ENCODE data around the gene KRTAP5-3. TPM values are rescaled to one million over a fixed set of nuclear protein-coding genes. Genes with fewer than 3 reads are reported as not detected.

The KRTAP5-3 gene
- total and polyA plus RNA-seq, 9 of the 15 experiments (the other 6 are each of a cell fraction or from before 2014, with no cell fraction given), result not detected

GRCh38 chr11:1625541-1625940, 17.3 kb upstream of the KRTAP5-3 start:
- POLR2A ChIA-PET, result no interaction called here
- in situ Hi-C loops (cut with MboI), result loop anchor here (5.0 kb wide), 1 partner anchor 33 kb away; no protein-coding TSS in a partner anchor
- DNase-seq (ENCODE audit: extremely low read depth in 1 of 4, low spot score in 3 of 4) (no peak), FAIRE-seq (no peak), ATAC-seq (no peak)
- Histone ChIP-seq H3K36me3 (ENCODE audit: control insufficient read depth, insufficient read depth, low read length) (no peaks in the 10 kb centered on the region), H3K4me3 (no peak overlapping the region), H3K9me1 (ENCODE audit: control insufficient read depth, insufficient read depth, low read length) (peaks cover 4% of the 10 kb centered on the region), H3K9ac (ENCODE audit: insufficient read depth in 1 of 2, low read depth in 2 of 2, low read length in 2 of 2) (no peak overlapping the region), H2AFZ (ENCODE audit: low read depth, low read length) (no peak overlapping the region), H3K4me2 (ENCODE audit: insufficient read depth, low read length) (no peak overlapping the region), H3K79me2 (ENCODE audit: control insufficient read depth, insufficient read depth, low read length) (no peaks in the 10 kb centered on the region), H3K4me1 (replicated peaks in 1 of 2; ENCODE audit: control insufficient read depth in 2 of 2, insufficient read depth in 2 of 2, low read length in 2 of 2) (peaks cover 0 to 5% of the 10 kb centered on the region in 2 experiments; a peak in 1 of 5 replicates), H3K27me3 (ENCODE audit: control insufficient read depth in 2 of 2, insufficient read depth in 2 of 2, low read length in 2 of 2) (peaks cover 25 to 64% of the 10 kb centered on the region in 2 experiments), H4K20me1 (replicated peaks; ENCODE audit: control insufficient read depth, insufficient read depth, low read length) (peaks cover under 1% of the 10 kb centered on the region; the same call in 1 of the 2 replicates), H3K27ac (ENCODE audit: extremely low read depth, low read depth, low read length) (no peak overlapping the region), H3K9me3 (replicated peaks; ENCODE audit: control insufficient read depth, insufficient read depth, low read depth, low read length) (no peaks in the 10 kb centered on the region)
- CTCF ChIA-PET (ENCODE audit: low intra/inter-chr PET ratio), result no interaction called here
- WGBS (ENCODE audit: insufficient coverage, low coverage, missing lambda C conversion rate), result 0% methylated on average over 13 of the region's 13 CpGs
- no TSS peak for BruUV-seq (replicated peaks)
- intact Hi-C loops (cut with micrococcal nuclease), result no loop called here
- TF ChIP-seq, protein P1, sequence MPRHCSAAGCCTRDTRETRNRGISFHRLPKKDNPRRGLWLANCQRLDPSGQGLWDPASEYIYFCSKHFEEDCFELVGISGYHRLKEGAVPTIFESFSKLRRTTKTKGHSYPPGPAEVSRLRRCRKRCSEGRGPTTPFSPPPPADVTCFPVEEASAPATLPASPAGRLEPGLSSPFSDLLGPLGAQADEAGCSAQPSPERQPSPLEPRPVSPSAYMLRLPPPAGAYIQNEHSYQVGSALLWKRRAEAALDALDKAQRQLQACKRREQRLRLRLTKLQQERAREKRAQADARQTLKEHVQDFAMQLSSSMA (CRISPR knock-in tag; IDR thresholded peaks at IDR 0.05), result no peak

DNA sequence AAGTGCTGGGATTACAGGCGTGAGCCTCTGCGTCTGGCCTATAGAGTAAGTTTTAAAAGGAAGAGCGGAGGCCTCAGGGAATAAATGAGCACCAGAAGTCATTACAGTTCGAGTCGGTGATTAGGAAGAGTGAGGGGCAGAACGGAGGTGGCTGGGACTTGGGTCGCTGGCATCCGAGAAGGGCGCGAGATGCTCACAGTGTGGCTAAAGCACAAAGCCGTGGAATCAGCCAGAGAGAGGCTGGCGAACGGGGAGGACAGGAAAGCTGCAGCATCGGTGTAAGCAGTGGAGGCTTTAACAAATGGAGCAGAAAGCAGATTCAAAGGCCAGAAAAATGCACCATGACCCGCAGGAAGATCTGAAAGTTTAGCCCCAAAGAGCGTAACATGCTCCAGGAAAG, 16.4 kb upstream of the KRTAP5-3 start:
- H3K27me3 ChIP-seq (ENCODE audit: control insufficient read depth in 2 of 2, insufficient read depth in 2 of 2, low read length in 2 of 2), result peaks cover 25 to 62% of the 10 kb centered on the region in 2 experiments

More for the DNA sequence above, 16.4 kb upstream of the KRTAP5-3 start:
- no peaks in the 10 kb centered on the region for H3K9me3 ChIP-seq (replicated peaks; ENCODE audit: control insufficient read depth, insufficient read depth, low read depth, low read length)
- H3K9me1 ChIP-seq (ENCODE audit: control insufficient read depth, insufficient read depth, low read length), result peaks cover 4% of the 10 kb centered on the region
- in situ Hi-C loops (cut with MboI) (loop anchor here (5.0 kb wide), 1 partner anchor 32 kb away; no protein-coding TSS in a partner anchor), intact Hi-C loops (cut with micrococcal nuclease) (no loop called here)
- WGBS (ENCODE audit: insufficient coverage, low coverage, missing lambda C conversion rate), result under 1% methylated on average over 16 of the region's 16 CpGs
- no peak overlapping the region for H3K9ac ChIP-seq (ENCODE audit: insufficient read depth in 1 of 2, low read depth in 2 of 2, low read length in 2 of 2)
- FAIRE-seq (no peak), DNase-seq (ENCODE audit: extremely low read depth in 1 of 4, low spot score in 3 of 4) (no peak), ATAC-seq (no peak)
- no peak overlapping the region for H3K4me3 ChIP-seq
- H2AFZ ChIP-seq (ENCODE audit: low read depth, low read length), result no peak overlapping the region
- no peaks in the 10 kb centered on the region; the same call in 1 of the 2 replicates for H4K20me1 ChIP-seq (replicated peaks; ENCODE audit: control insufficient read depth, insufficient read depth, low read length)
- no peak overlapping the region for H3K27ac ChIP-seq (ENCODE audit: extremely low read depth, low read depth, low read length)
- no peaks in the 10 kb centered on the region for H3K36me3 ChIP-seq (ENCODE audit: control insufficient read depth, insufficient read depth, low read length)
- H3K79me2 ChIP-seq (ENCODE audit: control insufficient read depth, insufficient read depth, low read length), result no peaks in the 10 kb centered on the region
- BruUV-seq (replicated peaks), result no TSS peak
- peaks cover 0 to 5% of the 10 kb centered on the region in 2 experiments; a peak in 1 of 5 replicates for H3K4me1 ChIP-seq (replicated peaks in 1 of 2; ENCODE audit: control insufficient read depth in 2 of 2, insufficient read depth in 2 of 2, low read length in 2 of 2)
- H3K4me2 ChIP-seq (ENCODE audit: insufficient read depth, low read length), result no peak overlapping the region
- TF ChIP-seq RBBP5 (IDR thresholded peaks at IDR 0.05; ENCODE audit: borderline replicate concordance, insufficient read depth, low read length, poor library complexity, severe bottlenecking) (no peak), WHSC1 (IDR thresholded peaks at IDR 0.05; ENCODE audit: low read length) (no peak)
- ChIA-PET POLR2A (interaction anchor here (0.6 kb wide), 1 partner anchor 8 kb away, joined by 3 read pairs; no protein-coding TSS in a partner anchor), CTCF (ENCODE audit: low intra/inter-chr PET ratio) (no interaction called here)

Data from K562 (cell line).